Neural cell (in vitro differentiated cells): ENCODE results near the gene PRICKLE2. TPM values are rescaled to one million over a fixed set of nuclear protein-coding genes. Genes with fewer than 3 reads are reported as not detected.

Experiments used
- H2AFZ ChIP-seq: fragments of 200-600, 300-800 bp; sonication (generic), shearing (Covaris generic); 2 replicates; pipeline ENCODE4 v1.6.0; 2014; ENCODE audit warnings: low read depth, mild to moderate bottlenecking, antibody characterized with exemption, low read length, moderate library complexity
- H3F3A ChIP-seq: fragments of 200-600 bp; shearing (Covaris generic); 2 replicates; pipeline ENCODE4 v1.6.1; 2016; ENCODE audit warnings: mild to moderate bottlenecking, moderate library complexity, mixed read lengths, antibody characterized with exemption, low read length; ENCODE audit not compliant: insufficient read depth, poor library complexity, severe bottlenecking
- H3K27ac ChIP-seq: fragments of 200-600, 300-800 bp; sonication (generic), shearing (Covaris generic); 2 replicates; pipeline ENCODE4 v1.5.1; 2014; ENCODE audit warnings: mild to moderate bottlenecking, low read length, moderate library complexity
- H3K27me3 ChIP-seq: fragments of 300-800, 200-600 bp; sonication (generic), shearing (Covaris generic); 2 replicates; pipeline ENCODE4 v1.6.0; 2014; ENCODE audit warnings: mild to moderate bottlenecking, low read depth, low read length, moderate library complexity; ENCODE audit not compliant: insufficient read depth
- H3K36me3 ChIP-seq: fragments of 300-800, 200-600 bp; sonication (generic), shearing (Covaris generic); 2 replicates; pipeline ENCODE4 v1.5.1; 2014; ENCODE audit warnings: mild to moderate bottlenecking, antibody characterized with exemption, low read length, moderate library complexity; ENCODE audit not compliant: insufficient read depth
- H3K4me2 ChIP-seq: fragments of 300-800, 200-600 bp; sonication (generic), shearing (Covaris generic); 2 replicates; pipeline ENCODE4 v1.6.0; 2014; ENCODE audit warnings: mild to moderate bottlenecking, low read length
- H3K4me3 ChIP-seq: fragments of 300-800, 200-600 bp; sonication (generic), shearing (Covaris generic); 2 replicates; pipeline ENCODE4 v1.5.1; 2014; ENCODE audit warnings: mild to moderate bottlenecking, low read length, moderate library complexity
- H3K79me2 ChIP-seq: fragments of 200-600 bp; shearing (Covaris generic); replicated peaks from 2 replicates; pipeline ENCODE4 v1.6.0; 2014; ENCODE audit warnings: mild to moderate bottlenecking, low read length, moderate library complexity; ENCODE audit not compliant: insufficient read depth
- H3K9ac ChIP-seq: fragments of 300-800, 200-600 bp; sonication (generic), shearing (Covaris generic); 2 replicates; pipeline ENCODE4 v1.6.1; 2016; ENCODE audit warnings: mild to moderate bottlenecking, low read length, mixed read lengths
- H3K9me2 ChIP-seq: fragments of 200-600 bp; shearing (Covaris generic); 2 replicates; pipeline ENCODE4 v1.6.1; 2016; ENCODE audit warnings: mild to moderate bottlenecking, low read length, mixed read lengths; ENCODE audit not compliant: insufficient read depth
- H3K9me3 ChIP-seq: fragments of 200-600, 300-800 bp; sonication (generic), shearing (Covaris generic); 2 replicates; pipeline ENCODE4 v1.6.1; 2016; ENCODE audit warnings: mild to moderate bottlenecking, mixed run types, low read length, moderate library complexity, mixed read lengths
- H4K20me1 ChIP-seq: fragments of 200-600 bp; shearing (Covaris generic); 2 replicates; pipeline ENCODE4 v1.6.1; 2016; ENCODE audit warnings: mild to moderate bottlenecking, mixed run types; ENCODE audit not compliant: insufficient read depth
- EP300 ChIP-seq: fragments of 450-650 bp; conservative IDR thresholded peaks from 2 replicates; pipeline ENCODE4 v1.6.1; 2014; ENCODE audit warnings: antibody characterized with exemption, mild to moderate bottlenecking, moderate library complexity; ENCODE audit not compliant: poor library complexity, severe bottlenecking
- EZH2 ChIP-seq: fragments of 200-600, 300-800 bp; shearing (Covaris generic), sonication (generic); IDR thresholded peaks from 2 replicates; pipeline ENCODE4 v1.6.1; 2014; ENCODE audit warnings: antibody characterized with exemption, low read length, borderline replicate concordance, mild to moderate bottlenecking; ENCODE audit not compliant: insufficient read depth, poor library complexity, severe bottlenecking
- MXI1 ChIP-seq: fragments of 450-650 bp; conservative IDR thresholded peaks from 2 replicates; pipeline ENCODE4 v1.6.1; 2014; ENCODE audit warnings: antibody characterized with exemption, mild to moderate bottlenecking; ENCODE audit not compliant: poor library complexity, severe bottlenecking
- POLR2AphosphoS5 ChIP-seq: IDR thresholded peaks from 2 replicates; pipeline ENCODE4 v1.6.1; 2012
- RAD21 ChIP-seq: fragments of 450-650 bp; conservative IDR thresholded peaks from 2 replicates; pipeline ENCODE4 v1.6.1; 2014; ENCODE audit warnings: antibody characterized with exemption, mild to moderate bottlenecking, moderate library complexity
- REST ChIP-seq: IDR thresholded peaks from 2 replicates; pipeline ENCODE4 v1.6.1; 2012; ENCODE audit warnings: borderline replicate concordance
- SMC3 ChIP-seq: fragments of 450-650 bp; conservative IDR thresholded peaks from 2 replicates; pipeline ENCODE4 v1.6.1; 2014; ENCODE audit warnings: antibody characterized with exemption, mild to moderate bottlenecking, moderate library complexity; ENCODE audit not compliant: poor library complexity
- TAF1 ChIP-seq: IDR thresholded peaks from 2 replicates; pipeline ENCODE4 v1.6.1; 2012; ENCODE audit warnings: low read depth
- polyA minus RNA-seq: library from RNA; depleted of rRNA, polyadenylated mRNA; stranded (reverse); fragments of >200 nt; gene quantifications from 2 replicates; pipeline ENCODE4 v1.2.3, GENCODE V29; 2014
- polyA plus RNA-seq: library from polyadenylated mRNA; depleted of rRNA; stranded (reverse); fragments of >200 nt; gene quantifications from 2 replicates; pipeline ENCODE4 v1.2.3, GENCODE V29; 2014
- TF ChIP-seq, protein P1 (sequence below): fragments of 450-650 bp; IDR thresholded peaks from 2 replicates; pipeline ENCODE4 v1.5.1; 2014; ENCODE audit warnings: antibody characterized with exemption, mild to moderate bottlenecking, moderate library complexity; ENCODE audit not compliant: poor library complexity, severe bottlenecking

Gene PRICKLE2
- polyA plus RNA-seq (8.7 TPM in 2 replicates), polyA minus RNA-seq (42.1 and 51.7 TPM in 2 replicates)

DNA sequence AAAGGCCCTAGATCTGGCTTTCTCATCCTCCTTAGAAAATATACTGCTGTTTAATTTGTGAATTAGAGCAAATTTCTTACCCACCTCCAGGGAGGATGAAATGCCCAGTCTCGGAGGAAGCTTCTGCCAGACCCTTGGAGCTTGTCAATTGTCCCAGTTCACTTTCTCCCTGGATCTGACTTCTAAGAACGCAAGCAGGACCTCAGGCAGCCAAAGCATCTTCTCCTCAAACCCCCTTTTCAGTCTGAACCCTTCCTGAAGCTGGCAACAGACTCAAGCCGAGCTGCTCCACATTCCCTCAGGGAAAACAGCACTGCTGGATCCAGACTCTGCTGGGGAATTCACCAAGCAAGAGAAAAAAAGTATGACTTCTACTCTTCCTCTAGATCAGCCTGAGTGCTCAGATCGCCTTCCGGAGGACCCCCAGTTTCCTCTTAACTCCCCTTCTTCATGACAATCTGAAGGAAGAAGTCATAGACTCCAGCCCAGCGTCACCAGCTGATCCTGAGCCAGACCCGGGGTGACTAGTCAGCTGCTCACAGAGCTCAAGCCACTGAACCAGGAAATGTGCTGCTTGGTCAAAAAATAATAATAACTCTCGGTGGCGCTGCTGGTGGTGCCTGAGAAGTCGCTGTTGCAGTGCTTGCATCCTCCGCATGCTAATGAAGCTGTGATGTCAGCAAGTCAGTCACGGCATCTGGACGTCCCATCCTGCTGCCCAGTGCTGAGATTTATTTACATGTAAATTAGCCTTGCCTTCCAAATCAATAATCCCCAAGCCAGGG lies at the start of gene PRICKLE2:
Gene PRICKLE2 (minus strand): TSS at position 641 of the 785 bp plus-strand sequence. CDS start 26,539 bp downstream, outside the sequence.
- H3K4me3 ChIP-seq: peak within 1 kb of the TSS; percentile 59

GRCh38 chr3:64272842-64273241 lies 47.6 kb upstream of the PRICKLE2 start:
- Histone ChIP-seq H3F3A (no peaks in the 10 kb centered on the region), H2AFZ (no peak overlapping the region), H3K9me2 (no peaks in the 10 kb centered on the region), H3K9ac (no peak overlapping the region), H3K79me2 (no peaks in the 10 kb centered on the region), H3K4me2 (peak overlapping the region; percentile 15), H4K20me1 (no peaks in the 10 kb centered on the region), H3K9me3 (no peaks in the 10 kb centered on the region), H3K27ac (peak overlapping the region; percentile 62), H3K27me3 (peaks cover 3% of the 10 kb centered on the region), H3K4me3 (peak overlapping the region; percentile 27), H3K36me3 (no peaks in the 10 kb centered on the region)
- no peak for TF ChIP-seq MXI1
- TF ChIP-seq EZH2: no peak
- TF ChIP-seq REST: no peak
- peak; percentile 98 for TF ChIP-seq EP300
- peak; percentile 17 for TF ChIP-seq RAD21
- TF ChIP-seq POLR2AphosphoS5: peak; percentile 86

More for the DNA sequence above, at the start of gene PRICKLE2:
- Histone ChIP-seq H3K4me2 (peak within 1 kb of the TSS; percentile 47), H3K27ac (peak within 1 kb of the TSS; percentile 53), H3K9me3 (no peaks in the 10 kb centered on the region), H3K9me2 (no peaks in the 10 kb centered on the region), H4K20me1 (no peaks in the 10 kb centered on the region), H2AFZ (peak within 1 kb of the TSS; percentile 5), H3F3A (no peaks in the 10 kb centered on the region), H3K27me3 (no peaks in the 10 kb centered on the region), H3K9ac (peak within 1 kb of the TSS; percentile 58), H3K36me3 (no peaks in the 10 kb centered on the region), H3K79me2 (no peaks in the 10 kb centered on the region)
- no peak for TF ChIP-seq EP300
- no peak for TF ChIP-seq MXI1
- peak; percentile 54 for TF ChIP-seq RAD21
- no peak for TF ChIP-seq REST
- TF ChIP-seq, protein P1, sequence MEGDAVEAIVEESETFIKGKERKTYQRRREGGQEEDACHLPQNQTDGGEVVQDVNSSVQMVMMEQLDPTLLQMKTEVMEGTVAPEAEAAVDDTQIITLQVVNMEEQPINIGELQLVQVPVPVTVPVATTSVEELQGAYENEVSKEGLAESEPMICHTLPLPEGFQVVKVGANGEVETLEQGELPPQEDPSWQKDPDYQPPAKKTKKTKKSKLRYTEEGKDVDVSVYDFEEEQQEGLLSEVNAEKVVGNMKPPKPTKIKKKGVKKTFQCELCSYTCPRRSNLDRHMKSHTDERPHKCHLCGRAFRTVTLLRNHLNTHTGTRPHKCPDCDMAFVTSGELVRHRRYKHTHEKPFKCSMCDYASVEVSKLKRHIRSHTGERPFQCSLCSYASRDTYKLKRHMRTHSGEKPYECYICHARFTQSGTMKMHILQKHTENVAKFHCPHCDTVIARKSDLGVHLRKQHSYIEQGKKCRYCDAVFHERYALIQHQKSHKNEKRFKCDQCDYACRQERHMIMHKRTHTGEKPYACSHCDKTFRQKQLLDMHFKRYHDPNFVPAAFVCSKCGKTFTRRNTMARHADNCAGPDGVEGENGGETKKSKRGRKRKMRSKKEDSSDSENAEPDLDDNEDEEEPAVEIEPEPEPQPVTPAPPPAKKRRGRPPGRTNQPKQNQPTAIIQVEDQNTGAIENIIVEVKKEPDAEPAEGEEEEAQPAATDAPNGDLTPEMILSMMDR: peak; percentile 63
- TF ChIP-seq SMC3: peak; percentile 55
- TF ChIP-seq POLR2AphosphoS5: no peak
- no peak for TF ChIP-seq EZH2
- TF ChIP-seq TAF1: peak; percentile 40
